ENCODE data around the gene DDX20. TPM values are rescaled to one million over a fixed set of nuclear protein-coding genes. Genes with fewer than 3 reads are reported as not detected.
A peak's percentile ranks its signal among the peaks of the same experiment; 100 is the strongest.

DDX20 gene
- total RNA-seq, 8 experiments from 2014 or later, result 8.6 to 26.1 (median 14.9) TPM

GRCh38 chr1:111778541-111779051 lies 22.9 kb downstream of the DDX20 start:
- peak in 1 of 8 experiments; percentile 76 for ATAC-seq (replicated peaks in 6 of 8)
- in situ Hi-C loops (cut with MboI; ENCODE audit: low pct_unique_long_range_greater_than_20kb in 2 of 9, low sequenced_read_pairs in 9 of 9, unreplicated experiment in 9 of 9), result loop anchor here in 3 of 9 experiments (25.0 kb wide), 4 partner anchors 209 to 584 kb away; partner anchors contain the start of genes DENND2D (in 1 of the 3) and KCND3 (in 1 of the 3)
- Histone ChIP-seq H3K27ac (no peak overlapping the region), H3K4me1 (replicated peaks in 1 of 2) (no peaks in the 10 kb centered on the region), H3K4me3 (no peak overlapping the region)
- 0 to 79% (median 44%) methylated on average over 1 to 2 of the region's 2 CpGs; no CpG with 5 or more reads in 1 of the 10 experiments for WGBS, 10 experiments

DNA sequence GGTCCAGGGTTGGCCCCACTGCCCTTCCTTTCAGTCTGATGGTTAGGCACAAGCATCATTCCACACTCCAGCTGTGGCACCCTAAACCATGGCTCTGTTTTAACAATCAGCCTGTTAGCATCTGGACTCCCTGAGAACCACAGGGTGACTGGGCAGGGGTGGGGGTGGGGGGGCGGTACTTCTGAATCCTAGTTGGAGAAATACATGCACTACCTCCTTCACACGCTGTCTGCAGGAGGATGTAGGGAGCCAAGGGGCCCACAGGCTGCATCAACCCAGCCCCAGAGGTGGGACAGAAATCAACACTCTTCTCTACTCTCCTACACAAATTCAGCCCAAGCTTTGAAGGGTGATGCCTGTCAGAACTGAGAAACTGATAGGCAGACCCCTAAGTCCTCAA lies 23.8 kb downstream of the DDX20 start:
- H3K27ac ChIP-seq, result no peak overlapping the region
- in situ Hi-C loops (cut with MboI; ENCODE audit: low pct_unique_long_range_greater_than_20kb in 2 of 9, low sequenced_read_pairs in 9 of 9, unreplicated experiment in 9 of 9), result loop anchor here in 3 of 9 experiments (25.0 kb wide), 4 partner anchors 208 to 583 kb away; partner anchors contain the start of genes DENND2D (in 1 of the 3) and KCND3 (in 1 of the 3)
- no peak overlapping the region for H3K4me3 ChIP-seq
- H3K4me1 ChIP-seq (replicated peaks in 1 of 2), result no peaks in the 10 kb centered on the region
- 60 to 80% methylated on average over 1 of the region's 2 CpGs; no CpG with 5 or more reads in 8 of the 10 experiments for WGBS, 10 experiments
- no peak for ATAC-seq (replicated peaks in 6 of 8)

DNA sequence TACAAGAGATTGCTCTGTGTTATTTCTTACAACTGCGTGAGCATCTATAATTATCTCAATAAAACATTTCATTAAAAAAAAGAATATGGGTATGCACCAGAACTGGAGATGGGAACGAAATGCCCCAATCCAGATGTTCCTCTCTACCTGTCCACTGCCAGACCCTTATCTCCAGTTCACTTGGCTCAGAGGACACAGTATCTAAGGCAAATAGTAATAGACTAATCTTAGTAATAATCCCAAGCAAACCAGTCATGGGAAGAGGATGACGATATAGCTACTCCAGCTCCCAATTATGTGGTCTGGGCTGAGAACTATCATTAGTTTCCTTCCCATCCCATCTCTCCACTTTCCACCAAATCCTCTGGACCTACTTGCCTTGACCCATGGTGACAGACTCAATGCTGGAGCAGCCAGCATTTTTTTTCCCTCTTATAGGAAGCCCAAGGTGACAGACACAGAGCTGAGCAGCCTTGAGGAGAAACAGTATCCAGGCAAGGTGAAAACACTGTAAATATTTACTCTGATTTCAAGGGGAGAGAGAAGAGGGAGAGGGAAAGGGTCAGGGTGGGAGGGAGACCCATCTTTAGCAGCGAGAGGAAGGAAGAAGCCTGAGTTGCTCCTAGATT lies 28.7 kb downstream of the DDX20 start:
- 20 to 100% (median 67%) methylated on average over 1 to 4 of the region's 4 CpGs; no CpG with 5 or more reads in 1 of the 10 experiments for WGBS, 10 experiments
- H3K27ac ChIP-seq, result no peak overlapping the region
- no peak overlapping the region for H3K4me3 ChIP-seq
- peaks cover 0 to 6% of the 10 kb centered on the region in 2 donors for H3K4me1 ChIP-seq (replicated peaks in 1 of 2)
- peak in 1 of 8 experiments; percentile 18 for ATAC-seq (replicated peaks in 6 of 8)
- in situ Hi-C loops (cut with MboI; ENCODE audit: low pct_unique_long_range_greater_than_20kb in 2 of 9, low sequenced_read_pairs in 9 of 9, unreplicated experiment in 9 of 9), result loop anchor here in 3 of 9 experiments (25.0 kb wide), 4 partner anchors 203 to 578 kb away; partner anchors contain the start of genes DENND2D (in 1 of the 3) and KCND3 (in 1 of the 3)

DNA sequence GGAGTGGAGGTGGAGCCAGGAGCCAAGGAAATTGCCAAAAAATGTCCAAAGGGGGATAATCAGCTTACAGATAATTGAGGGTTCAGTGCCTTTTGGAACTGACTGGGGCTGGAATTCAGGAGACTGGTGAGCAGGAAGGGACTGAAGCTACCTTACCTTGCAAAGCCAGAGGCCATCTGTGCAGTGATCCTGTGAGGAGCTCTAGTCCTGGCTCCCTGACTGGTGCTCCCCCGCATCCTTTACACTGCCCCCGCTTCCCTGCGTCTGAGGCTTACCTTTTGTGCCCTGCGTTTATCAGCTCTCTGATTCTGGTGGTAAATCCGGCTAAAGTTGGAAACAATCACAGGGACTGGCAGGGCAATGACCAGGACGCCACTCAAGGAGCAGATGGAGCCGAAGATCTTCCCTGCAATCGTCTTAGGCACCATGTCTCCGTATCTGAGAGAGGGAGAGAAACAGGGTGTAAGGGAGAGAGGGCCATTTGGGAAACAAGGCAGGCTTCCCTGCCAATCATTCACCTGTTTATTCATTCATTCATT lies 31.0 kb downstream of the DDX20 start:
- in situ Hi-C loops (cut with MboI; ENCODE audit: low pct_unique_long_range_greater_than_20kb in 2 of 9, low sequenced_read_pairs in 9 of 9, unreplicated experiment in 9 of 9), result loop anchor here in 3 of 9 experiments (25.0 kb wide), 4 partner anchors 201 to 576 kb away; partner anchors contain the start of genes DENND2D (in 1 of the 3) and KCND3 (in 1 of the 3)
- ATAC-seq (replicated peaks in 6 of 8), result no peak
- Histone ChIP-seq H3K4me1 (replicated peaks in 1 of 2) (peaks cover 6 to 10% of the 10 kb centered on the region in 2 donors), H3K4me3 (no peak overlapping the region), H3K27ac (no peak overlapping the region)
- WGBS, 10 experiments, result 52 to 90% (median 78%) methylated on average over 2 to 9 of the region's 9 CpGs; no CpG with 5 or more reads in 3 of the 10 experiments

- peak in 2 of 8 experiments; percentile 46 to 75 for ATAC-seq (replicated peaks in 6 of 8)
These were observed 33.4 kb downstream of the DDX20 start for GRCh38 chr1:111789142-111789541.

DNA sequence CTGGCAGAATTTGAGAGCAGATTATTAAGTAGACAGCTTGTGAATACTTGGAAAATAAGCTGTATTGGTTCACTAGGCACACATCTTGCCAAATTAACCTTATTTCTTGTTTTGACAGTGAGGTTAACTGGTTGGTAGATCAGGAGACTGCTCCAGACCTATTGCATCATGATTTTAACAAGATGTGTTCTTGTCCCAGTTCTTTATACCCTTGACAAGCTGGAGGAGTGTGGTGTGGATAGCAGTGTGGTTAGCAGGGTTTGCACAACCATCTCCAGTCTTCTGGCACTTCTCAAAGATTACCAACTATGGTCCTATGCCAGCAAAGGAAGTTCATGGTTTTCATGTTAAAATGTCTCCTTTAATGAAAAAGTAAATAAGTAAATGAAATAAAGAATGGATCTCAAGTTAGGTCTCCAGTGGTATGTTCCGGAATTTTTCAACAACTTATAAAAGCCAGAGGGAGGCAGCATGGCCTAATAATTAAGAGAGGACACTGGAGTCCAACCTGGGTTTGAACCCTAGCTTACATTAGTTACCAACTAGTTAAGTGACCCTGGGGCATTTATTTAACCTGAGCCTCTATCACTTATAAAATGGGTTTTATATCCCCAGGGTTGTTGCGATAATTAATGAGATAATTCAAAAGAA lies 34.1 kb downstream of the DDX20 start:
- Histone ChIP-seq H3K4me1 (replicated peaks in 1 of 2) (peaks cover 12 to 15% of the 10 kb centered on the region in 2 donors), H3K27ac (no peak overlapping the region), H3K4me3 (no peak overlapping the region)
- peak in 1 of 8 experiments; percentile 12 for ATAC-seq (replicated peaks in 6 of 8)
- in situ Hi-C loops (cut with MboI; ENCODE audit: low pct_unique_long_range_greater_than_20kb in 2 of 9, low sequenced_read_pairs in 9 of 9, unreplicated experiment in 9 of 9), result loop anchor here in 3 of 9 experiments (25.0 kb wide), 4 partner anchors 198 to 577 kb away; partner anchors contain the start of genes DENND2D (in 1 of the 3) and KCND3 (in 1 of the 3)
- WGBS, 10 experiments, result 50 to 96% (median 88%) methylated on average over 2 of the region's 2 CpGs; no CpG with 5 or more reads in 3 of the 10 experiments

More at GRCh38 chr1:111789142-111789541, 33.4 kb downstream of the DDX20 start:
- no peak overlapping the region for H3K27ac ChIP-seq
- H3K4me1 ChIP-seq (replicated peaks in 1 of 2), result peaks cover 12 to 15% of the 10 kb centered on the region in 2 donors
- 0 to 100% (median 27%) methylated on average over 1 to 5 of the region's 5 CpGs; no CpG with 5 or more reads in 2 of the 10 experiments for WGBS, 10 experiments
- H3K4me3 ChIP-seq, result no peak overlapping the region
- in situ Hi-C loops (cut with MboI; ENCODE audit: low pct_unique_long_range_greater_than_20kb in 2 of 9, low sequenced_read_pairs in 9 of 9, unreplicated experiment in 9 of 9), result loop anchor here in 3 of 9 experiments (25.0 kb wide), 4 partner anchors 198 to 577 kb away; partner anchors contain the start of genes DENND2D (in 1 of the 3) and KCND3 (in 1 of the 3)

GRCh38 chr1:111791776-111792175 lies 36.1 kb downstream of the DDX20 start:
- Histone ChIP-seq H3K4me3 (no peak overlapping the region), H3K27ac (no peak overlapping the region), H3K4me1 (replicated peaks in 1 of 2) (peaks cover 12 to 15% of the 10 kb centered on the region in 2 donors)
- 13 to 59% (median 43%) methylated on average over 2 to 6 of the region's 6 CpGs; no CpG with 5 or more reads in 1 of the 10 experiments for WGBS, 10 experiments
- in situ Hi-C loops (cut with MboI; ENCODE audit: low pct_unique_long_range_greater_than_20kb in 2 of 9, low sequenced_read_pairs in 9 of 9, unreplicated experiment in 9 of 9), result loop anchor here in 3 of 9 experiments (25.0 kb wide), 4 partner anchors 196 to 579 kb away; partner anchors contain the start of genes DENND2D (in 1 of the 3) and KCND3 (in 1 of the 3)
- peak in 3 of 8 experiments; percentile 51 to 69 (median 63) for ATAC-seq (replicated peaks in 6 of 8)

DNA sequence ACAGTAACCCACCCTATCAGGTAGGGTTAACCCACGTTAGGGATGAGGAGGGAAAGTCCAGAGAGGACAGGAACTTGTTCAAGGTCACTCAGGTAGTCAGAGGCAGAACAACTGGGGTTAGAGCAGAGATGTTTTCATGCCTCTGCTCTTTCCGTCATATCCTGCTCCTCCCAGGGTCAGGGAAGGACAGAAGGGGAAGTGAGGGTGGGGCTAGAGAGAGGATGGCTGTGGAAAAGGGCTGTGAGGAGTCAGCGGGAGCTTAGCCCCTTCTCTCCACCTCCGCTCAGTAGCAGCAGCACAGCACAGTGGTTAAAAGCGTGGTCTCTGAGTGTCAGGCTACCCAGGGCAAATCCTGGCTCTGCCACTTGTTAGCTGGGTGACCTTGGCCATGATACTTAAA lies 36.5 kb downstream of the DDX20 start:
- H3K4me1 ChIP-seq (replicated peaks in 1 of 2), result peaks cover 12 to 15% of the 10 kb centered on the region in 2 donors
- in situ Hi-C loops (cut with MboI; ENCODE audit: low pct_unique_long_range_greater_than_20kb in 2 of 9, low sequenced_read_pairs in 9 of 9, unreplicated experiment in 9 of 9), result loop anchor here in 3 of 9 experiments (25.0 kb wide), 4 partner anchors 195 to 580 kb away; partner anchors contain the start of genes DENND2D (in 1 of the 3) and KCND3 (in 1 of the 3)
- WGBS, 10 experiments, result 0 to 78% (median 57%) methylated on average over 1 to 4 of the region's 5 CpGs; no CpG with 5 or more reads in 1 of the 10 experiments
- H3K27ac ChIP-seq, result no peak overlapping the region
- H3K4me3 ChIP-seq, result no peak overlapping the region
- peak in 2 of 8 experiments; percentile 27 to 41 for ATAC-seq (replicated peaks in 6 of 8)

DNA sequence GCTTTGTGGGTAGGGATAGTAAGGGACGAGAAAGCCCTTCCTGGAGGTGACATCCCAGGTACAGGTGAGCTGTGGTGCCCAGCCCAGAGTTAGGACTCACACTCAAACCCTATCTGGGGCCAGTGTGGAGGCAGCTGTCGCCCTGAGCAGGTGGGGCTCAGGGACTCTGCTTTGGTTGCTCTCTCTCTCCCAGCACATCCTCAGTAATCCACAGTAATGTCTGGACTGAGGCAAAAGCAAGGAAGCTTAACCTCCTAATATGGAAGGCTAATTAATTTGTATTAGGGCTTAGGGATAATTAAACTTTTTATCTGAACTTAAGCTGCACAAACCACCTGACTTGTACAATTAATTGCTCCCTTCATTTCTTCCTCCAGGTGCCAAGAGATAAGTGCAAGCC lies 38.2 kb downstream of the DDX20 start:
- ATAC-seq (replicated peaks in 6 of 8), result no peak

GRCh38 chr1:111795401-111795800 lies 39.7 kb downstream of the DDX20 start:
- Histone ChIP-seq H3K4me1 (replicated peaks in 1 of 2) (peaks cover 8 to 12% of the 10 kb centered on the region in 2 donors), H3K4me3 (no peak overlapping the region), H3K27ac (no peak overlapping the region)
- in situ Hi-C loops (cut with MboI; ENCODE audit: low pct_unique_long_range_greater_than_20kb in 2 of 9, low sequenced_read_pairs in 9 of 9, unreplicated experiment in 9 of 9), result loop anchor here in 3 of 9 experiments (25.0 kb wide), 4 partner anchors 192 to 583 kb away; partner anchors contain the start of genes DENND2D (in 1 of the 3) and KCND3 (in 1 of the 3)
- ATAC-seq (replicated peaks in 6 of 8), result no peak
- 24 to 100% (median 76%) methylated on average over 1 to 6 of the region's 6 CpGs for WGBS, 10 experiments

More for the DNA sequence above, 38.2 kb downstream of the DDX20 start:
- H3K27ac ChIP-seq, result no peak overlapping the region
- H3K4me3 ChIP-seq, result no peak overlapping the region
- in situ Hi-C loops (cut with MboI; ENCODE audit: low pct_unique_long_range_greater_than_20kb in 2 of 9, low sequenced_read_pairs in 9 of 9, unreplicated experiment in 9 of 9), result loop anchor here in 3 of 9 experiments (25.0 kb wide), 4 partner anchors 193 to 582 kb away; partner anchors contain the start of genes DENND2D (in 1 of the 3) and KCND3 (in 1 of the 3)
- H3K4me1 ChIP-seq (replicated peaks in 1 of 2), result peaks cover 12 to 14% of the 10 kb centered on the region in 2 donors
- WGBS, 10 experiments, result 17 to 60% (median 31%) methylated on average over 1 to 2 of the region's 2 CpGs; no CpG with 5 or more reads in 4 of the 10 experiments

DNA sequence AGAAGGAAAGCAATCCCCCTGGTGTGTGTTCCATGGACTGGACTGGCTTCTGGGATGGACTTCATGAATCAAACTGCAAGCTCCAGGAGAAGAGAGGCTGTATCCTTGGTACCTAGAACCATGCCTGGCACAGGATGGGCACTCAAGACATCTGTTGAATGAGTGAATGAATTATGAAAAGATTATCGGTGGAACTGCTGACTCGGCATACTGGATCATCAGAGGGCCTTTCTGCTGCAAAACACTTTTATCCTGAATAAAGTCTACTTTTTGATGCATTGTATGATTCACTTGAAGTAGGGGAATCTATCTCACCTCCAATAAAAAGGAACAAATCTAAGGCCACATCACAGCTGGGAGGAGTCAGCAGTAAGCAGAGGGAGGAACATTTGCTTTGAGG lies 42.9 kb downstream of the DDX20 start:
- 30 to 100% (median 80%) methylated on average over 2 of the region's 2 CpGs; no CpG with 5 or more reads in 3 of the 10 experiments for WGBS, 10 experiments
- Histone ChIP-seq H3K4me3 (no peak overlapping the region), H3K27ac (no peak overlapping the region), H3K4me1 (replicated peaks in 1 of 2) (no peaks in the 10 kb centered on the region)
- in situ Hi-C loops (cut with MboI; ENCODE audit: low pct_unique_long_range_greater_than_20kb in 2 of 9, low sequenced_read_pairs in 9 of 9, unreplicated experiment in 9 of 9), result loop anchor here in 3 of 9 experiments (25.0 kb wide), 4 partner anchors 189 to 586 kb away; partner anchors contain the start of genes DENND2D (in 1 of the 3) and KCND3 (in 1 of the 3)
- no peak for ATAC-seq (replicated peaks in 6 of 8)

All from motor neuron (in vitro differentiated cells).